GM19395 (cell line): Measurements from ENCODE around the gene POC1A.
A peak's percentile ranks its signal among the peaks of the same experiment; 100 is the strongest.

Experiments
- ATAC-seq: cut with Tn5 transposase; IDR thresholded peaks from one replicate; pipeline ENCODE4 v1.9.1; 2021; ENCODE audit warnings: mild to moderate bottlenecking, moderate library complexity; ENCODE audit not compliant: unreplicated experiment

The POC1A gene

DNA sequence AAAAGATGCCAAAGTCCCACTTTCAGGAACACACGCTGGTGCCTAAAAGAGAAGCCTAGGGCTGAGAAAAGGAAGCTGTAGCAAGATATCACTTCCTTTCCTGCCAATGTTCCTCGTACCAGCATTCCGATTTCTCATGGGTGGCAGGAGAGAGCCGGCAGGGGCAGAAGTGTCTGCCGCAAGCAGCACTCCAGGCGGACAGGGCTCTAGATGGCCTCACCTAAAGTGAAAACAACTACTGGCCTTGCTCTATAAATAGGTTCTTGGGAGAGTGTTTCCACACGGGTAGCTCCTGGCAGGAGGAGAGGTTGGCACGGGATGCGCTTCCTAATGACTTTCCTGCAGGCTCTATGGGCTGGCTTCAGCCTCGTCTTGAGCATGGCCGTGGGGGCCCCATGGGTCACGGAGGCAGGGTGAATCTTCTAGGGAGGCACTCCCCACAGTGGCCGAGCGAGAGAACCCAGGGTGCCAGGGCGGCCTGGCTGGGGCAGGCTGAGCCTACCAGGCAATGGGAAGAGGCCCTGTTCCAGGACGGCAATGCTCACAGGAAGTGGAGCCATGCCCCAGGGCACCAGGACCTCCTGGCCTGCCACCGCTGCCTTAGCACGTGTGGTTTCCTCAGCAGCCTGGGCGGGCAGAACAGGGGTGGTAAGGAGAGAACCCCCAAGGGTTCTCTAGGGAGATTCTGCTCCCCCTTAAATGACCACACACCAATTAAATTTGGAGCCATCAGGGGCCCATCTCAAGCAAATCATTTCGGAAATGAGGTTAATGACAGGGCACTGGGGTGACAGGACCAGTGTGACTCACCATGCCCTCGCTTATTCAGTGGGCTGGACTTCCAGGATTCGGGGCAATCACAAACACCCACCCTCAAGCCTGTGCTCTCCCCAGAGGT lies 83.2 kb downstream of the POC1A start:
- ATAC-seq = no peak

DNA sequence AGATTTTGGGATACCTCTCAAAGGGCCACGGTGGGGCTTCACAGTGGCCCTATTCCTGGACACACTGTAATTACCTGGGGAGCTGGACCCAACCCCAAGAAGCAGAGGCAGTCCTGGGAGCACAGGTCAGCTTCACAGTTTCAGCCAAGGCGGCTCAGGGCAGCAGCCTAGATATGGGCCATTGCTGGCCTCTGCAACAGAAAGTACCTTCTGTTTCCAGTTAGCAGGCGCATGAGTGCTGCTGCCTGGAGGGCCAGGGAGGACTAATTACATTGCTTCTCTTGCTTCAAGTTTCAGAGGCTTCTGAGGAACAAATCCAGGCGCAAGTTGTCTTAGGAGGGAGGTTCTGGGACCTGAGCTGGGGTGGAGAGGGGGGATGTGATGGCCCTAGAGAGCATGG lies 84.4 kb downstream of the POC1A start:
- no peak for ATAC-seq

- no peak for ATAC-seq
These were observed 85.1 kb downstream of the POC1A start for GRCh38 chr3:52069135-52069534.

- no peak for ATAC-seq
These were observed 85.5 kb downstream of the POC1A start for GRCh38 chr3:52068730-52069129.

DNA sequence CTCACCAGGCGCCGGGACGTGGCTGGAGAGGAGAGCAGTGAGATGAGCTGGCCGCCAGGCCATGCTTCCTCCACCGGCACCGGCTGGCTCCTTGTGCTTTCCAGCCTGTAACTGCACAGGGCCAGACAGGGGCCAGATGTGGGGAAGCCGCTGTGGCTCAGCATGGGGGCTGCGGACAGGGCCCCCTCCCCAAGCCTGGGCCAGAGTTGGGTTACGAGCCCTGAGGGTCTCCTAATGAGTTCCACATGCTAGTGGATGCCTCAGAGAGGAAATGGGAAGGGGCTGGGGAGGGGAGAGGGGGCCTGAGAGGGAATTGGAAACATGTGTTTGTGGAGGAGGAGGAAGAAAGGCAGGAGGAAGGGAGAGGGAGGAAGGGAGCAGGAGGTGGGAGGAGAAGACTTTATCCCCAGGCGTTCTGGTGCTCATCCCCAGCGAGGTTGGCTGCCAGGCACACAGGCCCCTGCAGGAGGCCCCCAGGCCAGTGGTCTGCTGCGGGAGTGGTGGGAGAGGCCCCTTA lies 86.1 kb downstream of the POC1A start:
- no peak for ATAC-seq

- ATAC-seq = no peak
These were observed 86.7 kb downstream of the POC1A start for GRCh38 chr3:52067526-52067925.

DNA sequence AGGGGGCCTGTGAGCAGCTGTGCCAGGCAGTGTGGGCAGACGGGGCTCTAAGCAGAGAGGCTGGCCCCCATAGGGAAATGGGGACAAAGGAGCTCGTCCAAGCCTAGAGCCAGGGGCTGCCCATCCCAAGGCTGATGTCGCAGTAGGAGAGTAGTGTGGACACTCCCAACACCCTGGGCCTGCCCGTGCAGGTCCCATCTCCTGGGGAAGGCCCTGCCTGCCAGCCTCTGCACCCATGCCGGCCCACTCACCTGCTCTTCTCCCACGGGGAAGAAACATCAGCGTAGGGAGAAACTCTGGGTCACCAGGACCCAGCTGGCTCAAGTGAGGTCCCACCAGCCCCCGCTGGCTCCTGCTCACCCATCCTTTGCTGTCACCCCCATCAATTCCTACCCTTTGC lies 87.2 kb downstream of the POC1A start:
- ATAC-seq = no peak

DNA sequence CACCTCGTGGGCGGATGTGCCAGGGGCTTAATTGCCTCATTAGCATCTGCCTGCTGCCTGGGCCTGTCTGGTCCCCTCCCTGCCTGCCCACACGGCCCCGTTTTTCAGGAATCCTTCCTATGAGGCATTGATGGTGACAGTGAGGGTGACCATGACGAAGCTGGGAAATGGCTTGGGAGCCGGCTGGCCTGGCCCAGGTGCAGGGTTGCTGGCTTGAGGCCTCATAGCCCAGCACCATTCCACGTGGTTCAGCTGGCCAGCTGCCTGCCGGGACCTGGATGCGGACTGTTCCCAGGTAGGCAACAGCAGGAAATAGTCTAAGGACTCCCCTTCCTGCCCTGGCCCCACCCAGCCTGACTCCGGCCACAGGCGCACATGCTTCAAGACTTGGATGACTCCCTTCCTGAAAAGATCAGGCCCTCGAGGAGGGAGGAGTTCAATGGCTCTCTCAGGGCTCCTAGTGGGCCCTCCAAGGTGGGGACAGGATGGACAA lies 88.9 kb downstream of the POC1A start:
- ATAC-seq = no peak

GRCh38 chr3:52064561-52064960 lies 89.7 kb downstream of the POC1A start:
- no peak for ATAC-seq

GRCh38 chr3:52063026-52063723 lies 91.0 kb downstream of the POC1A start:
- no peak for ATAC-seq

GRCh38 chr3:52062505-52062904 lies 91.7 kb downstream of the POC1A start:
- ATAC-seq = peak; percentile 53

DNA sequence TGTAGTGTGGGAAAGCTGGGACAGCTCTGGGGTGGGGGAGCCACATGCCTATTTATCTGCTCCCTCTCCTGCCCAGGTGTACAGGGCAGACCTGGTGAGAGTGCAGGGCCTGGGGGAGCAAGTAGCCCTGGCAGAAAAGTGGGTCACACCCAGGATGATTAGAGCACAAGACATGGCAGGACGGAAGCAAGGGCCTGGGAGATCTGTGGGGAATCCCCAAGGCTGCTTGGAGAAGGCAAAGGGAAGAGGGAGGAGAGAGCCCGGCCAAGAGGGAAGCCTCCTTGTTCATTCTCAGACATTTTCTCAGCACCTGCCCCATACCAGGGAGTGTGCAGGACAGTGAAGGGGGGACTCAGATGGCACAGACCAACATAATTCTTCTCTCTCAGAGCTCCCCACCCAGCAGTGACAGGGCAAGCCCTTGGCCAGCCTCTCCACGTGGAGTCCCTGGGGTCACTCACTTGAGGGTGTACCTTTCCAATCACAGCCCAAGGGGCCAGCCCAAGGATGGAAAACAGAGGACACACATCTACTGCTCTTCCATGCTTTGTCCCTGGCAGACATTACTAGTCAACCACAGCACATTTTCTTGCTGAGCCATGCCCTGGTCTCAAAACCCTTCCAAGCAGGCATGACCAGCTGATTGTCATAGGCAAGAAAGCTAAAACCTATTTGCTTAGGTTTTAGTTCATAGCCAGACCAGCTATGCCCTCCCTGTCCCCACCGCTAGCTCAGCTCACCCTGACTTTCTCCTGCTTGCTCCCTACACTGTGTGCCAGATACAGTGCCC lies 92.9 kb downstream of the POC1A start:
- ATAC-seq = no peak

DNA sequence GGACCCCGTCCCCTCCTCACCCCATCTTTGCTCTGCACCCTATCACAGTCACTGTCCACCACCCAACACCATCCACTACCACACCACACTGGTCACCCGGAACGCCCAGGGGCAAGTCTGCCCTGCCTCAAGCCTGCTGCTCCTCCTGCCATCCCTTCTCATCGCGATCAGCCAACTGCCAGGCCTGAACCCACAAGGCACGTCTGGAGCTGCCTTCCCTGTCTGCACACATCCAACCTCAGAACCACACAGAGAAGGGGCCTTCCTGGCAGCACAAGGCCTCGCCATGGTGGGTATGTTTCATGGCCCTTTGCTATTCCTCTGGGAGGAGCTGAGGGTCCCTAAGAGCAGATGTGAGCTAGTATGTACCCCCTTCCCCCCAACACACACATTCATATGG lies 94.4 kb downstream of the POC1A start:
- no peak for ATAC-seq

- no peak for ATAC-seq
These were observed 96.3 kb downstream of the POC1A start for GRCh38 chr3:52057812-52058495.

GRCh38 chr3:52056968-52057811 lies 97.0 kb downstream of the POC1A start:
- ATAC-seq = peak; percentile 78

GRCh38 chr3:52056521-52056967 lies 97.7 kb downstream of the POC1A start, which contains the start of gene DUSP7:
DUSP7 (minus strand) TSS chr3:52056571; CDS start chr3:52056366, 205 bp downstream.
- peak; percentile 29 for ATAC-seq

- ATAC-seq = peak; percentile 13
These were observed 98.5 kb downstream of the POC1A start for GRCh38 chr3:52055537-52056351.
